Stimulated activated CD8-positive, alpha-beta memory T cell treated with anti-CD3 and anti-CD28 coated beads, Interleukin-15, amount 100 ng/mL, for 4 hours (primary cell): ENCODE results near the gene SH3TC1.

Experiments used
- DNase-seq, 2 donors: peaks; one replicate each; pipeline ENCODE4 v3.0.0-alpha.2; 2020; ENCODE audit warnings: low read depth in 2 of 2

Gene SH3TC1

GRCh38 chr4:8198206-8198905 is 734 bp upstream of the SH3TC1 start:
- DNase-seq = no peak

DNA sequence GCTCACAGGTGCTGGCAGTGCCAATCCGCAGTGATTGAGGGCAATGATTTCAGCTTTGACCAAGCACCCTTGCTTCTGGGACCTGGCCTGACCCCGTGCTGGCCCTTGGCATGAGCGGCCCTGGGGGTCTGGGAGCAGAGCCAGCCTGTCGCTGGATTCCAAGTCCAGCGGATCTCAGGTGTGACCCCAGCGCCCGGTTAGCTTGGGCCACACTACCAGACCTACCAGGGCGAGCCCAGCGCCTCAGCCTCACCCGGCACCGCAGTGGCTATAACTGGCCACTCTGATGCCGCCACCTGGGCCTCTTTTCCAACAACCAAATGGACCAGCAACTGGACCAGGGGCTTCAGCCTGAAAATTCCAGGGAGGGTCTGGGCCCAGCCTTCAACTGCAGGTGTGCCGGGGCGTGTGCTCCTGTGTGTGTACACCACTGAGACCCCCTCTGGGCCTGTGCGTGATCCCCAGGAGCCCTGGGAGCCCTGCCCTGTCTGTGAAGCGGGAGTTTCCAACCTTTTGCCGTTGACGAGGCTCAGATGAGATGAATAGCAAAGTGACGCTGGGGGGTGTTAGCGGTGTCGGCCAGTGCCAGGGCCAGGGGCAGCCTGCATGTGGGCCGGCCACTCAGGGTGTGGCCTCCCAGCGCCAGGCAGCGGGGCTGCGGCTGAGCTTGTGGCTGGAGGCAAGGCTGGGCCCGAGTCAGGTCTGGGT is 658 bp downstream of the SH3TC1 start:
- no peak for DNase-seq

DNA sequence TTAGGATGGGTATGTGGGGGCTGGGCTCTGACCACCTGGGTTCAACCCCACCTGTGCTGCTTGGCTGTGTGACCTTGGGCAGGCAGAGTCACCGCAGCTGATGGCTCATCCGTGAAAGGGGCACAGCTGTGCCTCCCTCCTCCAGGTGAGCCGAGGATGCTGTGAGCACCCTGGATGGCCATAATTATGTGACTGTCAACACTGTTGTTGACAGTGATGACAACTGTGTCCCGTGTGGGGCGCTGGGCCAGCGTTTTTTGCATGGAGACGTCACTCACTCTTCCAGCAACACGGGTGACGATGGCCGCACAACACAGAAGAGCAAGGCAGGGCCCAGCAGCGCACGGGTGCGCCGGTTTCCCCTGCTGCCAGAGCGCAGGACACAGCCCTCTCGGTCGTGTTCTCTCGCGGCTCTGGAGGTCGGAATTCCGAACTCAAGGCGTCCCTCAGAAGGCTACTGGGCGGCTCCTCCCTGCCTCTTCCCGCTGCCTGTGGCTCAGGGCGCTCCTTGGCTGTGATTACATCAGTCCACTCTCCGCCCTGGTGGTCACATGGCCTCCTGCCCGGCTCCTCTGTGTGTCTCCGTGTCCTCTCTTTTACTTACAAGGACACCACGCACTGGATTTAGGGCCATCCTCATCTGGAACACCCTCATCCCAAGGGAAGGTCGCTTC is 1.3 kb downstream of the SH3TC1 start:
- no peak for DNase-seq

GRCh38 chr4:8201321-8201781 is 2.3 kb downstream of the SH3TC1 start:
- DNase-seq = peak in 1 of 2 donors; percentile 24

GRCh38 chr4:8202108-8203051 is 3.3 kb downstream of the SH3TC1 start:
- DNase-seq = no peak

- DNase-seq = no peak
These were observed 3.9 kb downstream of the SH3TC1 start for GRCh38 chr4:8203052-8203401.

DNA sequence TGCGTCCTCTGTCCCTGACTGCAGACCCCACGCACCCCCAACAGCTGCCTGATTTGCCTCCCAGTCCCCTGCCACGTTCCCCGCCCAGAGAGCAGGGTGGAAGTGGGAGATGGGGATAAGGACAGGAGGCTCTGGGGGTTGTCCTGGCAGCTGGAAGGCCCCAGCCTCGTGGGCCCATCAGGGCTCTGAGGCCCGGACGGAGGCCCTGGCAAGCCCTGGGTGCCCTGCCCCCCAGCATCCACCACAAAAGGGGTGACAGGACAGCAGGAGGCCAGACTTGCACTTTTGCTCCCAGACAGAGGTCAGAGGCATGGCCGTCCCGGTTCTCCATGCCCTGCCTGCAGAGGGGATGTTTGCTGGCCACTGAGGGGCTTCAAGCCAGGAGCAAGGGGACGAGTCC is 4.7 kb downstream of the SH3TC1 start:
- no peak for DNase-seq

DNA sequence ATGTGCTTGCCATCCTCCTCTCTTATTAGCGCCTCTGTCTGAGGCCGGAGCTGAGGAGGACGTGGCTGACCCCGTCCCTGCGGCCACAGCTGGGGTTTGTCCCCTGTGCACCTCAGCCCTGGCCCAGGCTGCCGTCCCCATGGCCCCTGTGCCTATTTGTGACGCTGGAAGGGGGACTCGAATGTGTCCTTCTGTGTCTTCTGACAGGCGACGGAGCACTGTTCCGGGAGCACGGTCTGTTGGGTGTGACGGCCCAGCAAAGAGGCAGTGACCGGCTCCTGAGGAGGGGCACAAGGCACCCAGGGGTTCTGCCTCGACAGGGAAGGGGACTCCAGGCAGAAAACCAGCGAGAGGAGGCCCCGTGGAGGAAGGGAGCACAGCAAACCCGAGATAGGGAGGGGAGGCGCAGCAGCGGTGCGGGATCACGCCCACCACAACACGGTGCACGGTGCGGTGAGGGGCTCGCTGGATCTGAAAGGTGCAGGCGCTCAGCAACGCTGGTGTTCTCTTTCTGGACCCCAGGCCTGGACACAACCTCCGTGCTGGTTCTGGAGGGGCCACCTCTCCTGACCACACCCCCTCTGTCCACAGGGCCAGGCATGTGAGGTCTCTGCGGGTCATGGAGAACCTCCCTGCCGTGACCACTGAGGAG is 5.6 kb downstream of the SH3TC1 start:
- no peak for DNase-seq

DNA sequence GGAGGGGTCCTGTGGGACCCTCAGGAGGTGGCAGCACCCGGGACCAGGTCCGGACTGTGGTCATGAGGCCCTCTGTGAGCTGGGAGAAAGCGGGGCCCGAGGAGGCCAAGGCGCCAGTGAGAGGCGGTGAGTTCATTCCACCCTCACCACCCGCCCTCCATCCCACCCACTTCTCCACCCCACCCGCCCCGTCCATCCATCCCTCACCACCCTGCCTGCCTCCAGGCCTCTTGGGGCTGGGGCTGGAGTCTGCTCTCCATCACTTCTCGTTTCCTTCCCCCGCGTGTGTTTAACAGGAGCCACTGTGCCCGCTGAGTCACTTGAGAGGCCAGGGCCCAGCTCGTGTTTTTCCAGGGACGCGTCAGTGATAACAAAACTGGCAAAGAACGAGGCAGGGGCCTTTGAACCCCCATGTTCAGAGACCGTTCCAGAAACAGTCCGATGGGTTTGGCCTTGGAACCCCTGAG is 6.2 kb downstream of the SH3TC1 start:
- DNase-seq = no peak

GRCh38 chr4:8205749-8206611 is 6.9 kb downstream of the SH3TC1 start:
- DNase-seq = no peak

- no peak for DNase-seq
These were observed 8.2 kb downstream of the SH3TC1 start for GRCh38 chr4:8207314-8207713.

GRCh38 chr4:8208565-8208964 is 9.5 kb downstream of the SH3TC1 start:
- DNase-seq = no peak

DNA sequence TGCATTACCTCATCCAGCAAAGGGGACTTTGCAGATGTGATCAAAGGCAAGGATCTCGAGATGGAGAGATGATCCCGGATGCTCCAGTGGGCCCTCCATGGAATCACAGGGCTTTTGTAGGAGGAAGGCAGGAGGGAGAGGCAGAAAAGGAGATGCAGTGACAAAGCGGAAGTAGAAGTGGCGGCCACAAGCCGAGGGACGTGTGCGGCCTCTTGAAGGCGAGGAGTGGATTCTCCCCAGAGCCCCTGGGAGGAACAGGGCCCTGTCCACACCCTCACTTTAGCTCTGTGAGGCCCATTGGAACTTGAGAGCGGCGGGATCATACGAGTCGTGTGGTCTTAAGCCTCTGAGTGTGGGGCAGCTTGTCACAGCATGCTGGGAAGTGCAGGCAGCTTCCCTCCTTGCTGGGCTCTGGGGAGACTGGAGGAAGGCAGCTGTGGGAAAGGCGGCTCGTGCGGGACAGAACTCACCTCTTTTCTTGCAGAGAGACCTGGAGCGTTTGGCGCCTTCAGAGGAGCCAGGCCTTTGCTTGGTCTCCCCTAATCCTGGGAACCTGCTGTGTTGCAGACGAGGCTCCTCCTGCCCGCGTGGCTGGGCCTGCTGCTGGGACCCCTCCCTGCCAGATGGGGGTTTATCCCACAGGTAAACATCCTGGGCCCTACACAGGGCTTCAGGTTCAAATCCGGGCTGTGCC is 10.2 kb downstream of the SH3TC1 start:
- DNase-seq = no peak

DNA sequence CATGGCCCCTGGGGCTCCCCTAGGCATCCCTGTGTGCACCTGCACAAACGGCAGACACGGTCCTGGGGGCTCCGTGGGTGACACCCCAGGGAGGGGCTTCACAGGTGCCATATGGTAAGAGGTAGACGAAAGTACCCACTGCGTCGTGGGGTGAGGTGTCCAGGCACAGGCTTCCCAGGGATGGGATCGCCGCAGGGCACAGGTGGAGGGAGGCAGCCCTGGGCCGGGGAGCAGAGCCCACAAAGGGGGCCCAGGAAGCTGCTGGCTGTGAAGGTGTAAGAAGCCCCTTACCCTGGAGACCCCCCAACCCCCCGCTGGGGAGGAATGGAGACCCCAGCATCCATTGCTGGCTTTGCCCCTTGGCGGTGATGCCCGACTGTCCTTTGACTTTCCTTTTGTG is 10.9 kb downstream of the SH3TC1 start:
- DNase-seq = no peak

- DNase-seq = no peak
These were observed 11.5 kb downstream of the SH3TC1 start for GRCh38 chr4:8210616-8211015.

DNA sequence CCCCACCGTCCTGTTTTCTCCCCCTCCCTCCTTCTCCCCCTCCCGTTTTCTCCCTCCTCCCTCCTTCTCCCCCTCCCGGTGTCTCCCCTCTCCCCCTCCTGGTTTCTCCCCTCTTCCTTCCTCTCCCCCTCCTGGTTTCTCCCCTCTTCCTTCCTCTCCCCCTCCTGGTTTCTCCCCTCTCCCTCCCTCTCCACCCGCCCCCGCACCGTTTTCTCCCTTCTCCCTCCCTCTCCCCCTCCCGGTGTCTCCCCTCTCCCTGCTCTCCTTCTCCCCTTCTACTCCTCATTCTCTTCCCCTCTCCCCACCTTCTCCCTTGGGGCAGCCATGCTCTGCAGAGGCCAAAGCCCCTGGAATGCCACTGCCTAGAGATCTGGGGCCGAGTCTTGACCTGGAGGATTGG is 12.2 kb downstream of the SH3TC1 start:
- no peak for DNase-seq

GRCh38 chr4:8211737-8212581 is 12.9 kb downstream of the SH3TC1 start:
- DNase-seq = no peak

DNA sequence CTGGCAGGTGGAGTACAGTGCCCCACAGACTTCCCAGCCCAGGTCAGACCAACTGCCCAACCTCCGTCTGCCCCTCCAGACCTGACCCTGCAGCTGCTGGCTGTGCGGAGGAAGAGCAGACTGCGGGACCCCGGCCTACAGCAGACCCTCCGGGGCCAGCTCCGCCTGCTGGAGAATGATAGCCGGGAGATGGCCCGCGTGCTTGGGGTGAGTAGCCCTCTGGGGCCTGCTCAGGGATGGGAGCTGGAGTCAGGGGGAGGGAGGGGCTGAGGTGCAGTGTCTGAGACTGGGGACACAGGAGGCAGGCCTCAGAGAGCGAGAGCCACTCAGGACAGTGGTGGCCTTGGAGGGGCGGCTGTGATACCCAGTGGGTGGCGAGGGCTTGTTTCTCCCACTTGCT is 13.5 kb downstream of the SH3TC1 start:
- no peak for DNase-seq

GRCh38 chr4:8213121-8213520 is 14.0 kb downstream of the SH3TC1 start:
- no peak for DNase-seq
